ENCODE results near the gene PACSIN2. TPM values are rescaled to one million over a fixed set of nuclear protein-coding genes. Genes with fewer than 3 reads are reported as not detected.

Gene PACSIN2
- total RNA-seq, 1 donor from 2014 or later = 48.9 TPM

GRCh38 chr22:42991010-42991651 lies 23.8 kb downstream of the PACSIN2 start:
- no peaks in the 10 kb centered on the region for H3K27me3 Mint-ChIP-seq
- POLR2A ChIA-PET = interaction anchor here (0.5 to 1.7 kb wide), 4 partner anchors 18 to 485 kb away, joined by 4 to 7 read pairs (median 4); no protein-coding TSS in a partner anchor
- H3K4me1 Mint-ChIP-seq = peaks cover 61% of the 10 kb centered on the region
- CTCF ChIA-PET = no interaction called here
- DNase-seq = no peak
- ATAC-seq (ENCODE audit: low read depth) = no peak
- intact Hi-C loops (cut with micrococcal nuclease) = no loop called here
- peaks cover 8% of the 10 kb centered on the region for H3K36me3 Mint-ChIP-seq (ENCODE audit: low read depth)
- no peak overlapping the region for H3K4me3 Mint-ChIP-seq
- no peak overlapping the region for H3K27ac Mint-ChIP-seq
- TF ChIP-seq, protein P1, sequence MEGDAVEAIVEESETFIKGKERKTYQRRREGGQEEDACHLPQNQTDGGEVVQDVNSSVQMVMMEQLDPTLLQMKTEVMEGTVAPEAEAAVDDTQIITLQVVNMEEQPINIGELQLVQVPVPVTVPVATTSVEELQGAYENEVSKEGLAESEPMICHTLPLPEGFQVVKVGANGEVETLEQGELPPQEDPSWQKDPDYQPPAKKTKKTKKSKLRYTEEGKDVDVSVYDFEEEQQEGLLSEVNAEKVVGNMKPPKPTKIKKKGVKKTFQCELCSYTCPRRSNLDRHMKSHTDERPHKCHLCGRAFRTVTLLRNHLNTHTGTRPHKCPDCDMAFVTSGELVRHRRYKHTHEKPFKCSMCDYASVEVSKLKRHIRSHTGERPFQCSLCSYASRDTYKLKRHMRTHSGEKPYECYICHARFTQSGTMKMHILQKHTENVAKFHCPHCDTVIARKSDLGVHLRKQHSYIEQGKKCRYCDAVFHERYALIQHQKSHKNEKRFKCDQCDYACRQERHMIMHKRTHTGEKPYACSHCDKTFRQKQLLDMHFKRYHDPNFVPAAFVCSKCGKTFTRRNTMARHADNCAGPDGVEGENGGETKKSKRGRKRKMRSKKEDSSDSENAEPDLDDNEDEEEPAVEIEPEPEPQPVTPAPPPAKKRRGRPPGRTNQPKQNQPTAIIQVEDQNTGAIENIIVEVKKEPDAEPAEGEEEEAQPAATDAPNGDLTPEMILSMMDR (IDR thresholded peaks at IDR 0.05) = no peak
- no peaks in the 10 kb centered on the region for H3K9me3 Mint-ChIP-seq

DNA sequence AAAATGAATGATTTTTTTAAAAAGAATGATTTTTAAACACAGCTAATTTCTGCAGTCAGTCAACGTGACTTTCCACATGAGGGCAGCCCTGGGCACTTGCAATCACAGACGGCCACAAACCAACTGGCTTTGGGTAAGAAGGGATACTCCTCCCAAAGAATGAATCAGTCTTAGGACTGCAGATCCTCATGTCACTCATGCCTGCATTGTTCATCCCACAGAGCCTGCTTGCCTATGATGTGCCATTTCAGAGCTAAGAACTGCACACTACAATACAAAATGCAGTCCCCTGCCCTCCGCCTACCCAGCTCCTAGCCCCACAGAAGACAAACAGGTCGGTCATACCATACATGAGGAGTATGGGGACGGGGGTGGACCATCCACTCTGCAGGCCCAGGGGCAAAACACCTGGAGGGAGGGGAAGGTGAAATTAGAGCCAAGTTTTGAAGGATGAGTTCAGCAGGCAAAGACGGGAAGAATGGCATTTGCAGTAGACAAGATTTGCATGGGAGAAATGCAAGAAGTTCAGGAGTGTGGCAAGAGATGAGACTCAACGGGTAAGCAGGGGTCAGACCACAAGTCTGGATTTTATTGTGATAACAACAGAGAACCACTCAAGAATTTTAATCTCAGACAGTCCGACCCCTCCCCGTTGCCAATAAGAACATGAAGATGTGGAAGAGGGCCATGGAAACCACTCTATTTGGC lies 24.7 kb downstream of the PACSIN2 start:
- ChIA-PET POLR2A (interaction anchor here (1.7 kb wide), 1 partner anchor 17 kb away, joined by 5 read pairs; no protein-coding TSS in a partner anchor), CTCF (no interaction called here)
- Mint-ChIP-seq H3K36me3 (ENCODE audit: low read depth) (peaks cover 10% of the 10 kb centered on the region), H3K27ac (no peak overlapping the region), H3K9me3 (no peaks in the 10 kb centered on the region), H3K4me3 (no peak overlapping the region), H3K27me3 (no peaks in the 10 kb centered on the region), H3K4me1 (peaks cover 62% of the 10 kb centered on the region)
- DNase-seq (no peak), ATAC-seq (ENCODE audit: low read depth) (no peak)
- intact Hi-C loops (cut with micrococcal nuclease) = no loop called here
- TF ChIP-seq, protein P1 (IDR thresholded peaks at IDR 0.05) = no peak

GRCh38 chr22:42986115-42986514 lies 28.8 kb downstream of the PACSIN2 start:
- TF ChIP-seq, protein P1 (IDR thresholded peaks at IDR 0.05) = no peak
- DNase-seq (no peak), ATAC-seq (ENCODE audit: low read depth) (no peak)
- Mint-ChIP-seq H3K4me3 (no peak overlapping the region), H3K4me1 (peaks cover 29% of the 10 kb centered on the region), H3K27me3 (no peaks in the 10 kb centered on the region), H3K9me3 (no peaks in the 10 kb centered on the region), H3K36me3 (ENCODE audit: low read depth) (peaks cover 8% of the 10 kb centered on the region), H3K27ac (no peak overlapping the region)
- POLR2A ChIA-PET = no interaction called here
- intact Hi-C loops (cut with micrococcal nuclease) = no loop called here
- CTCF ChIA-PET = no interaction called here

- POLR2A ChIA-PET = interaction anchor here (0.6 kb wide), 1 partner anchor 64 kb away, joined by 6 read pairs; no protein-coding TSS in a partner anchor
- Mint-ChIP-seq H3K9me3 (no peaks in the 10 kb centered on the region), H3K27me3 (no peaks in the 10 kb centered on the region), H3K27ac (peak overlapping the region; percentile 56), H3K4me1 (peaks cover 24% of the 10 kb centered on the region), H3K4me3 (no peak overlapping the region), H3K36me3 (ENCODE audit: low read depth) (peaks cover 8% of the 10 kb centered on the region)
- TF ChIP-seq, protein P1 (IDR thresholded peaks at IDR 0.05) = no peak
- ATAC-seq (ENCODE audit: low read depth) = no peak
- CTCF ChIA-PET = no interaction called here
- intact Hi-C loops (cut with micrococcal nuclease) = no loop called here
- DNase-seq = no peak
These were observed 29.4 kb downstream of the PACSIN2 start for GRCh38 chr22:42985531-42985905.

DNA sequence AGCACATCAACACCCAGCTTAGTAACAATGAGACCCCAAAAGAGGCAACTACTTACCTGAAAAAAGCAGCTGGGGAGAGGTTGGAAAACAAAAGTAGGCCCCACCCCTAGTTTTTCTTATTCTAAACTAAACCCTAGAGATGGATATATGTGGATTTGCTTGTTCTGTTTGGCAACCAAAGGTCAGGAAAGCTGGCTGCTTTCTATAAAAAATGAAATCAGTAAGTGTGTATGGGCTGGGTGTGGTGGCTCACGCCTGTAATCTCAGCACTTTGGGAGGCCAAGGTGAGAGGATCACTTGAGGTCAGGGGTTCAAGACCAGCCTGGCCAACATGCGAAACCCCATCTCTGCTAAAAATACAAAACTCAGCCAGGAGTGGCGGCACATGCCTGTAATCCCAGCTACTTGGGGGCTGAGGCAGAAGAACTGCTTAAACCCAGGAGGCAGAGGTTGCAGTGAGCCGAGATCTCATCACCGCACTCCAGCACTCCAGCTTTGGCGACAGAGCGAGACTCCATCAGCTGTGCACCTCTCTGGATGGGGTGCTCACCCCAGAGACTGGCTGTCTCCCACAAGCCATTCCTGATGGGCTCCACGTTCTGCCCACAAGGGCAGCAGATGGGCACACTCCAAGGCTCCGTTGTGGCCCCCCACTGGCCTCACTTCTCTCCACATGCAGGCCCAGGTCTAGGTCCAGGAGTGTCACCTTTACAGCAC lies 30.0 kb downstream of the PACSIN2 start:
- TF ChIP-seq, protein P1 (IDR thresholded peaks at IDR 0.05) = no peak
- no peak for DNase-seq
- no peak for ATAC-seq (ENCODE audit: low read depth)
- Mint-ChIP-seq H3K4me3 (no peak overlapping the region), H3K36me3 (ENCODE audit: low read depth) (peaks cover 8% of the 10 kb centered on the region), H3K4me1 (peaks cover 19% of the 10 kb centered on the region), H3K27me3 (no peaks in the 10 kb centered on the region), H3K9me3 (no peaks in the 10 kb centered on the region), H3K27ac (peak overlapping the region; percentile 56)
- CTCF ChIA-PET = no interaction called here
- intact Hi-C loops (cut with micrococcal nuclease) = no loop called here
- POLR2A ChIA-PET = interaction anchor here (0.6 kb wide), 1 partner anchor 64 kb away, joined by 6 read pairs; no protein-coding TSS in a partner anchor
